ENCODE data around the gene SENP2.
"Not testable (repeated sequence)": the region's sequence is repeated elsewhere in the genome, so short reads cannot be mapped to it uniquely, and the experiment has no call there.

Gene SENP2

GRCh38 chr3:185585859-185586685, at the start of gene SENP2:
Gene SENP2, plus strand, starts transcription at chr3:185586295. Its CDS starts 119 bp downstream, at chr3:185586414.
- DNase-seq (ENCODE audit: low read depth in 2 of 2): peak; percentile 98

- no peak for DNase-seq (ENCODE audit: low read depth in 2 of 2)
Observed at GRCh38 chr3:185537369-185537970, 48.6 kb upstream of the SENP2 start.

- DNase-seq (ENCODE audit: low read depth in 2 of 2): no peak
Observed at GRCh38 chr3:185539934-185540333, 46.2 kb upstream of the SENP2 start.

GRCh38 chr3:185540695-185541094, 45.4 kb upstream of the SENP2 start:
- no peak for DNase-seq (ENCODE audit: low read depth in 2 of 2)

GRCh38 chr3:185549122-185549521, 37.0 kb upstream of the SENP2 start:
- DNase-seq (ENCODE audit: low read depth in 2 of 2): no peak

- DNase-seq (ENCODE audit: low read depth in 2 of 2): no peak
Observed at GRCh38 chr3:185549651-185550111, 36.4 kb upstream of the SENP2 start.

GRCh38 chr3:185552358-185552877, 33.7 kb upstream of the SENP2 start, which contains the start of gene LIPH:
Gene LIPH, minus strand, starts transcription at chr3:185552588. Its CDS starts 117 bp downstream, at chr3:185552471.
- no peak for DNase-seq (ENCODE audit: low read depth in 2 of 2)

GRCh38 chr3:185555101-185555501, 31.0 kb upstream of the SENP2 start:
- no peak for DNase-seq (ENCODE audit: low read depth in 2 of 2)

- DNase-seq (ENCODE audit: low read depth in 2 of 2): no peak
Observed at GRCh38 chr3:185555860-185556347, 30.2 kb upstream of the SENP2 start.

GRCh38 chr3:185556640-185557039, 29.5 kb upstream of the SENP2 start:
- DNase-seq (ENCODE audit: low read depth in 2 of 2): not testable (repeated sequence)

GRCh38 chr3:185558395-185558794, 27.7 kb upstream of the SENP2 start:
- no peak for DNase-seq (ENCODE audit: low read depth in 2 of 2)

- DNase-seq (ENCODE audit: low read depth in 2 of 2): no peak
Observed at GRCh38 chr3:185559706-185560090, 26.4 kb upstream of the SENP2 start.

- DNase-seq (ENCODE audit: low read depth in 2 of 2): no peak
Observed at GRCh38 chr3:185560676-185561075, 25.4 kb upstream of the SENP2 start.

- no peak for DNase-seq (ENCODE audit: low read depth in 2 of 2)
Observed at GRCh38 chr3:185561374-185561943, 24.6 kb upstream of the SENP2 start.

GRCh38 chr3:185561958-185562357, 24.1 kb upstream of the SENP2 start:
- DNase-seq (ENCODE audit: low read depth in 2 of 2): no peak

- DNase-seq (ENCODE audit: low read depth in 2 of 2): no peak
Observed at GRCh38 chr3:185572183-185572582, 13.9 kb upstream of the SENP2 start.

- DNase-seq (ENCODE audit: low read depth in 2 of 2): peak in 1 of 2 donors; percentile 21
Observed at GRCh38 chr3:185575108-185575869, 10.8 kb upstream of the SENP2 start.

- DNase-seq (ENCODE audit: low read depth in 2 of 2): no peak
Observed at GRCh38 chr3:185582236-185582635, 3.9 kb upstream of the SENP2 start.

- DNase-seq (ENCODE audit: low read depth in 2 of 2): no peak
Observed at GRCh38 chr3:185582871-185583270, 3.2 kb upstream of the SENP2 start.

GRCh38 chr3:185583925-185584324, 2.2 kb upstream of the SENP2 start:
- DNase-seq (ENCODE audit: low read depth in 2 of 2): no peak

- no peak for DNase-seq (ENCODE audit: low read depth in 2 of 2)
Observed at GRCh38 chr3:185584686-185585085, 1.4 kb upstream of the SENP2 start.

GRCh38 chr3:185585518-185585858, 607 bp upstream of the SENP2 start:
- DNase-seq (ENCODE audit: low read depth in 2 of 2): no peak
